Measurements from ENCODE around the gene TFDP1.

Gene TFDP1

DNA sequence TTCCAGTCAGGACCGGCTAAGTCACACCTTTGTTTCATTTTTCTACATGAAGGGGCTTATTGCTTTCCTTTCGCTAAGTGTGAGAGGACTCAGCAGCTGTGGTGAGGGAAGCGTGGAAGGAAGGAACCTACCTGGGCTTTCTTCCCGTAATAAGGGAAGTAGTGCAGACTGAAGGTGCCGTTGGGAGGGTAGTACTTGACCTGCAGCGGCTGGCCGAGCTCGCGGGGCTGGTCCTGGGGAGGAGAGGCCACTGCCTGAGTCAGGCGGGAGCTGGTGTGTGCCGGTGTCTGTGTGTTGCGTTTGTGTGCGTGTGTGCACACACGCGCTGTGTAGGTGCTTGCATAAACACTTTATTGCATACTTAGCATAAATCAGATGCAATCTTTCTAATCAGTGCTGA, 65.7 kb downstream of the TFDP1 start:
- no peak for DNase-seq (ENCODE audit: low read depth in 2 of 2)

DNA sequence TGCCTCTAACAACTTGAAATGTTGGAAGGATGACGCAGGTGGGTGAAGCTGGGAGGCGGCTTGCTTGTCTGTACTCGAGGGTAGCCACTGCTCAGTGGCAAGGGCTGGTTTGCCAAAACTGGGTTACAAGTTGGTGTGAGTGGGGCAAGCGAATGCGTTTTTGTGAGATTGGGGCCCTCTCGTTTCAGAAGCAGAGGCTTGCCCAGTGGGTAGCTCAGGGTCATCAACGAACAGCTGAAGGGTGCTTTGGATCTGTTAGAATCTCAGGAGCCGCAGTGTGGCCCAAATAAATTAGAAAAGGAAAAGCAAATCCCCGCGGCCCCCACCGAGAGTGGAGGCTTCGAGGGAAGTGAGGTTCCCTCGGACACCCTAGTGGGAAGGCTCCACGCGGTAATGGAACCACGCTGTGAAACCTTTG, 66.2 kb downstream of the TFDP1 start:
- DNase-seq (ENCODE audit: low read depth in 2 of 2): no peak

DNA sequence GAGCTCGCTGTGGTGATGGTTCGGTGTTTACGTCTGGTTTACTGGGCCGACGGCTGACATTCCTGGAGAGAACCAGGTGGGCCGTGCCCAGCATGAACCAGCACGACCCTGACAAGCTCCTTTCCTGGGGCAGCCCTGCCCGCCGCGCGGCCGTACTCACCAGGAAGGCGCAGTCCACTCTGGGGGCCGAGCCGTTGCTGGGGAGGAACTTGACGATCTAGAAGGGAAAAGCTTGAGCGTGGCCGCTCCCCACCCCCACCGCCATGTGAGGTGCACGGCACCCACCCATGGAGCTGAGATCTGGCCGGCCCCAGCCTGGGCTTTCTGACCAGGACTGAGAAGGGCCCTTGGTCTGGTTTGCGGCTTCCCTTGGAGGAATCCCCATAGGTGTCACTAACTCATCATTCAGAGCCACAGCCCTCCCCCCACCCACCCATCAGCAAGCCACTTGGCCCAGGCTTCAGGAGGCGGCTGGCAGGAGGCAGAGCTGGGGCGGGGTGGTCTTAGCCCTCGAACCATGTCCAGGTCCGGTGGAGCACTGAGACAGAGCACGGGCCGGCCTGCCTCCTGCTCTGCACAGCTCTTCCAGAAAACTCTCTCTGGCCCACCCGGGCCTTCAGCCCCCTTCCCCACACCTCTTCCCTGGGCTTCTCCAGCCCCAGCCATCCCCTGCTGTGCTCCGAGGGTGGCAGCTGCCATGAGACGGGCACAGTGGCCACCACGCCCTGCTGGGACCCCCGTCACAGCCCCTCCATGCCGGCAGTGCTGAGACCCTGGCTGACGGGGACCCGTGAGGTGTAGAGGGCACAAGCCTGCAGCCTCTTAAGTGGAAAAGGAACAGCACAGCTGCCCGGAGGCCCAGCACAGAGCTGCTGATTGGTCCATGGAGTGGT, 67.2 kb downstream of the TFDP1 start:
- no peak for DNase-seq (ENCODE audit: low read depth in 2 of 2)

DNA sequence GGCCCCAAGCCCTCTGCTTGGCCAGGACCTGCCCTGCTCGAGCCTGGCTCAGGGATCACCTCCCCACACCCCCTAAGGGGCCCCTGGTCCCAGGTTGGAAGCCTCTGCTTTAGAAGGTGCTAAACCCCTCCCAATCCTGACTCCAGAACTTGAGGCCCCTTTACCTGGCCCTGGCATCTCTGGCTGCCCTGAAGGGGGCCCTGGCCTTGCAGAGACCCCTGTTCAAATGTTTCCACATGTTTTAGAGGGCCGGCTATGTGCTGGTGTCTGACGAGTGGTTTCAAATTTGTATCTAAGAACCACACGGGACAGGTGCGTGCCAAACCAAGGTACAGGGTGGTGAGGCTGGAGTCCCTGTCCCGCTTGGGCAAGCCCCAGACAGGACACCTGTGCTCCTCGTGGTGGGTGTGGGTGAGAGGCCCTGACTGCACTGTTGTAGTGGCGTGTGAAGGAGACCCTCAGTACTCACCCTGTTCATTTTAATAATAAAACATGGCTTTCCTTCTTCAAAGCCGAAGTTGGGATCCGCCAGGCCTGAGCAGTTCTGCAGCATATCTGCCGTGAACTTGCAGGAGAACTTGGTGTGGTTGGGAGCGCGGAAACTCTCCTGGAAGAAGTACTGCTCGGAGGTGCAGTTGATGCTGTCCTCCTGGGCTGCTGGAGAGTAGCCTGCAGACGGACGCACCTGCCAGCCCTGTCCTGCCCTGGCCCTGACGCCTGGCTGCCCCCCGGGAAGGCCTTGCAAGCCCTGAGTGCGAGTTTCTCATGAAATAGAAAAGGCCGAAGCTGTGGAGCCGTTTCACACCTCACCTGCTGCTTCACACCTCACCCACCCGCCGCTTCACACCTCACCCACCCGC, 68.1 kb downstream of the TFDP1 start:
- no peak for DNase-seq (ENCODE audit: low read depth in 2 of 2)

DNA sequence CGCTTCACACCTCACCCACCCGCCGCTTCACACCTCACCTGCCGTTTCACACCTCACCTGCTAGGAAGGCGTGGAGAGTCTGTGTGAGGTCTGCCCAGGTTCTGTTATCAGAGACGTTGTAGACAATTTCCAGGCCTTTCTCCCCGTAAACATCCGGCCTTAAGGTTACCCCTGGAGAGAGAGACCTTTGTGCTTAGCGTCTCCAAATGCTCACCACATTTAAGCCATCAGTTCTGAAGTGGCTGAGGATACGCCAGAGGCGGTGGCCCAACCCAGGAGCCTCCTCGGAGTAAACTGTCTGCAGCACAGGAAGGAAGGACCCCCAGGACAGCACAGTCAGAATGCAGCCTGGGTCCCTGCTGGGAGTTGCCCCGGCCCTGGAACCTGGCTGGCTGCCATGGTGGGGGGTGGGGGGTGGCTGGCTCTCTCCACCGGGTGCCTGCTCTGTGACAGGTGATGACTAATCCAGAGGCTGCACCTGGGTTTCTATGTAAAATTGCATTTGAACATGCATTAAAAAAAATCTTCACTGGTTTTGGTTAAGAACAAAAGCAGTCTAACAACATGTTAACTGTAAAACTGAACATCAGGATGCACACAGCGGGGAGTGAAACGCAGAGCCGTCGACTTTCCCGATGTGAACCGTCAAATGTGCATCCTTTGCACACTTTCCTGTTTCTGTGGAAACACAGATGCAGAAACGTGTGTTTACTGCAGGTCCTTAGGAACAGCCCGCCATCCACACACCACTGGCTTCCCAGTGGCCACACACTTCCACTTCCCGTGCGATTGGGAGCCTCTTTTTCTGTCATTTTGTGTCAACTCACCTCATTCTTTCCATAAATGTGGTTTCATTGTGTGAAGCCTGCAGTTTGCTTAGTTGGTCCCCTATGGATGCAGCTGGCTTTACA, 69.0 kb downstream of the TFDP1 start:
- DNase-seq (ENCODE audit: low read depth in 2 of 2): no peak

DNA sequence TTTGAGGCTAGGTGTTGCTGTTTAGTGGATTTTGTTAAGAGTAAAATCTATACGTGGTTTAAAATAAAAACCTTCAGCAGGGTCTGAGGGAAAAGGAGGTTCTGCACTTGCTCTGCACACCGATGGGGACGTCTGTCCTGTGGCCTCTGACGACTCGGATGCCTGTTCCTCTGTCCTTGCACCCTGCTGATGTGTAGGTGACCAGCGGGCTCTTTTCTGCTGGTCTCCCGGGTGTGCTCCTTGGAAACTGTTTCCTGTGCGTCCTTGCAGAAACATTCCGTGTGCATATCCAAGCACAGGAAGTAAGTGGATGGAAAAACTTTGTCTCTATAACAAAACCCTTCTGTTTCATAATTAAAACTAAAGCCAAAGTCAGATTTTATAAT, 69.6 kb downstream of the TFDP1 start:
- DNase-seq (ENCODE audit: low read depth in 2 of 2): no peak

DNA sequence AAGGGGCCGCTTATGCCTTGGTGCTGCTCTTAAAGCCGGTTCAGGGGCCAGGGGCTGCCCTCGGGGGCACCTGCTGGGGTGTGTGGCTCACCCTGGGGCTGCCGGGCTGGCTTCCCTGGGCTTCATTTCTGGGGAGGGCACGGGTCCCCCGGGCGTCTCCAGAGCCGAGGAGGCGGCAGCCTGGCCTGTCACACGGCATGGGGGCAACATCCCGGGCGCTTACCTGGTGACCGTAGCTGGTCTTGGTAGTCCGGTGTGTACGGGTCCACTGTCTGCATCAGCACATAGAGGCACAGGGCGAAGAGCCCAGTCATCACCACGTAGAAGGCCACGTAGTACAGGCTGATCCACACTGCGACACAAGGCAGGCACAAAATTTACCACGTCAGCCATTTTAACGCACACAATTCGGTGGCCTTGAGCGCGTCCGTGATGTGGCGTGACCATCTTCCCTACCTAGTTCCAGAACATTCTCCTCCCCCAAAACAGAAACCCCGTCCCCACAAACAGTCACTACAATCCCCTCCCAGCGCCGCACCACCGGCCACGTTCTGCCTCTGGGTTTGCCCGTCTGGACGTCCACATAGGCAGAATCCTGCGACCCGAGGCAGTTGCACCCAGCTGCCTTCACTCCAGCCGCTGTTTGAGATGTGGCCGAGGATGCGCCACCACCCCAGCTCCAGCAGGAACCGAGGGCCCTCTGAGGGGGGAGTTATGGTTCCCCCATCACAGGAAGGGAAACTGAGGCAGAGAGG, 70.2 kb downstream of the TFDP1 start:
- no peak for DNase-seq (ENCODE audit: low read depth in 2 of 2)

DNA sequence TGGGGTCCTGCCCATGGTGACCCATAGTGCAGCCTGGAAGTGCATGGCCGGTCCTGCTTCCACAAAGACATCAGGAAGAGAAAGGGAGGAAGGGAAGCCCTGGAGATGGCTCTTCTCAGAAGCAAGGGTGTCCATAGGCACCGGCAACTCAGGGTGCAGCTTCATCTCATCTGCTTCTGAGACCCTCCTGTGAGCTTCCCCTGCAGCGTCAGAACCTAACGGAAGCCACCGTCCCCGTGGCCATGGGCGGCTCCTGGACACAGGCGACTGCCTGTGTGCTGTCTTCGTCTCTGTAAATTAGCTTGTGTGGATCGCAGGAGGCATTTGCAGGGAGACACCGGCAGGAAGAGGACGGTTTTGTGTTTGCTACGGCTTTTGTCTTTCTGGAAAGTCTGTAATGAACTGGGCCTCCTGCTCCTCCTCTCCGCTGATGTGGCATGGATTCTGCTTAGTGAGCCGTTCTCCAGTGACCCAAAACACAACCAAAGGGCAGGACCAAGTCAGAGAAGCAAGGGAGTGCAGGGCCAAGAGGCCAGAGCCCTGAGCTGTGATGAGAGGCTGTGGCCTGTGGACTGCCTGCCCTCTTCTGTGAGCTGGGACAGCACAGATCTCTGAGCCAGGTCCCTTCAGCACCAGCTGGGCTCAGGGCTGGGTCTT, 70.9 kb downstream of the TFDP1 start:
- DNase-seq (ENCODE audit: low read depth in 2 of 2): no peak

DNA sequence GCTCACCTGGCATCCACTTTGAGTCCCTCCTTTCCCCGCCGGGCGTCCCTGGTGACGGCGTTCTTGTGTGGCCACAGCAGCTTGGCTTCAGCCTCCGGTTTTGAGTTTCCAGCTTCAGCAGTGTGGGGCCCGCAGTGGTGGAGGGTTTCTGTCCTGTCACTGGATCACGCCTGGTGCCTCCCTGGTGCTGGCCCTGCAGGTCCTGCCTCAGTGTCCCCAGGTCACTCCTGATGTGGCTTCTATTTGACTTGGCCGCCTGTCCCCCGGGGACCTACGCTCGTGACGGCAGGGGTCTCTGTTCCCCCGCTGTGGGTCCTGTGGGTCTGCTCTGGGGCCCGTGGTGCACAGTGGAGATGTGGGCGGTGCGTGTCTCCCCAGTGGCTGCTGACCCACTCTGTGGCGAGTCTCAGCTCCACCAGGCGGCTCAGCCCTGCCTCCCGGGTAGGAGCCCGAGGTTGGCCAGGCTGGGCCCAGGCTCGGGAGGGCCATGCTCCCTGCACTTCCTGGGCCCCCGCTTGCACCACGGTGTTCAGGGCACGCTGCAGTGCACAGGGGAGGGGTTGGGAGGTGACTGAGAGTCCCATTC, 71.5 kb downstream of the TFDP1 start:
- DNase-seq (ENCODE audit: low read depth in 2 of 2): no peak

DNA sequence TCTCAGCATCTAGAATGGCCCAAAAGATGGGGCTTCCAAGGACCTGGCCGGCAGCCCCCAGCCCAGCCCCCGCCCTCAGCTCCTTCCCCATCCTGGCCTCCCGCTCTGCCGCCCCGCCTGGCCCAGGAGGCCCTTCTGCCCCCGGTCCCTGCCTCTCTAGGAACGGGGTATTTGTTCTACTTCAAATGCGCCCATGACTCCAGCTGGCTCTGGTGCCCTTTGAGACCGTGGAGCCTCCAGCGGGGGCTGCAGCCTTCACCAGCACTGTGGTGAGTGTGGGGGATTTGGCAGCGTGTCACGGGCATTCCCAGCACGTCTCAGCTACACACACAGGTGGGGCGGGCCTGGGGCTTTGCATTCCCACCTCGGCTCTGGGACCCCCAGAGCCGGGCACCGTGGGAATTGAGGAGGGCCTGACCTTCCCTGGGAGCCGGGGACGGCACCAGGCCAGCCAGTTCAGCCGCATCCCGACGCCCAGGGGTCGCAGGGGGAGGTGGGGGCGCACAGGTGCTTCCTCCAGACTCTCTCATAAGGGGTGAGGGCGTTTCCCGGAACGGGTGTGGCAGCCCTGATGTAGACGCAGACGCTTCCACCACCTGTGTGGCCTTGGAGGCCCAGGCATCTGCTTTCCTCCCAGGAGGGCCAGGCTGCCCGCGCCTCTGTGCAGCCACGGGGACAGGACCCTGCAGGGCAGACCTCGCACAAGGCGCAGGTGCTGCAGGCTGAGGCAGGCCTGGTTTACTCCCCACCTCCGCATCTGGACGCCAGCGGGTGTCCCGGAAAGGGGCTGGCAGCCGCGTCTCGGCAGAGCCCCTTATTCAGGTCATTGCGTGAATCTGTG, 72.5 kb downstream of the TFDP1 start:
- no peak for DNase-seq (ENCODE audit: low read depth in 2 of 2)

DNA sequence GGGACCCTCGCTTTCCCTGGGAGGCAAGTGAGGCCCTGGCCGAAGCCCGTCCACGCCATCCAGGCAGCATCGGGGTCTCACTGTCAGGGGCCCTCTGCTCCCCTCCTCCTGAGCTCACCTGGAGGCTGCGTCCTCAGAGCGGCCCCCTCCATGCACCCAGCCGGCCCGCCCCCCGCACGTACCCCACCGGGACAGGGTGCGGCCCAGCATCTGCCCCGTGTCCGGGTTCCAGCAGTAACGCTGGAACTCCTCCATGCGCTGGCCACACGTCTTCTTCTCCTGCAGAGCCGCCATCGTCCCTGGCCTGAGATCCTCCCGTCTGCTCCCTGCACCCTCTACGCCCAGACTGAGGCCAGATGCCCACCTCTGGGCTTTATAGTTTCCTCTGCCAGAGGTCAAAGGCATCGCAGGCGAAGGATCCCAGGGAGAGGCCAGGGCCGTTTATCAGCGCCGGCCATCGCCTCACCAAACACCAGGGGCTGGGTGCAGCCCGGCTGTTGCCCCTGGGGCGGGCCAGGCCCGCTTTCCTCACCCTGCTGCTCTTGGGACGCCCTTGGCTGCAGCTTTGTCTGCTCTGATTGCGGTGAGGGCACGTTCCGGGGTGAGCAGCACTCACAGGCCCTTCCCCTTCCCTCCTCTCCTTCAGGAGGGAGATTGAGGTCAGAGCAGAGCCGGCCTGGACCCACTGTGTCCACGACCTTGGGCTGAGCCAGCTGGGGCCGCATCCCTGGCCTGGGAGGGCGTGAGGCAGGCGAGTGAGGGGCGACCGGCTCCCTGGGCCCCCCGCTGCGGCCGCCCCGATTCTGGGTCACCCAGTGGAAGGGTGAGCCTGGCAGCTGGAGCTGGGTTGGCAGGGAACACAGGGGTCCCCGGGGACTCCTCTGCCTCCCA, 73.5 kb downstream of the TFDP1 start, which contains the start of gene ATP4B:
TSS of gene ATP4B (minus strand) at position 348 of the 891 bp plus-strand sequence. CDS start at position 294, 54 bp downstream.
- no peak for DNase-seq (ENCODE audit: low read depth in 2 of 2)

DNA sequence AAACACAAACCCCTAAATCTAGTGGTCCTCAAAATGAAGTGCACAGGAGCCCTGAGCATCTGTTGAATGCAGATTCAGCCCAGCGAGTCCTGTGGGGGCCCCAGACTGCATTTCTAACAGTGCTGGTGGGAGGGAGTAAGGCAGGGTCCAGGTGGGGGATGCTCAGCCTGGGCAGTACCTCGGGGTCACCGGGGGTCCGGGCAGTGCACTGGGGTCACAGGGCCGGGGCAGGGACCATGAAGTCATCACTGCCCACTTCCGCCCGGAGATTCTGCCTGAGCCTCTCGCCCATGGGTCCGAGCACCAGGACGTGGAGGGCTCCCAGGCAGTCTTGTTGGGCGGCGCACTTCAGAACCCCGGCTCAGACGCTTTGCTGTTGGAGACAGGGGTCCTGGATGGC, 74.3 kb downstream of the TFDP1 start:
- DNase-seq (ENCODE audit: low read depth in 2 of 2): no peak

DNA sequence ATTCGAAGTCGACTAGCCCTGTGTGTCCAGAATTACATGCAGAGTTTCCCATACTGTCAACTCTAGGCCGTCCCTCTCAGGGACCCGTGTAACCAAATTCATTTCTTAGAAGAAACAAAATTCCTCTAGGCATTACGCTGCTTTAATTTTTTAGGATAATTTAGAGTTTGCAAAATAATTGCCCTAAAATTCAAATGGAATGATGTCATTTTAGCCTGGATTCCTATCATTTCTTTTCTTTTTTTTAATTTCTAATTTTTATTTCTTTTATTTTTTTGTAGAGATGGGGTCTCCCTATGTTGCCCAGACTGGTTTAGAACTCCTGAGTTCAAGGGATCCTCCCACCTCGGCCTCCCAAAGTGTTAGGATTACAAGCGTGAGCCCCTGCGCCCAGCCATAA, 74.8 kb downstream of the TFDP1 start:
- no peak for DNase-seq (ENCODE audit: low read depth in 2 of 2)

DNA sequence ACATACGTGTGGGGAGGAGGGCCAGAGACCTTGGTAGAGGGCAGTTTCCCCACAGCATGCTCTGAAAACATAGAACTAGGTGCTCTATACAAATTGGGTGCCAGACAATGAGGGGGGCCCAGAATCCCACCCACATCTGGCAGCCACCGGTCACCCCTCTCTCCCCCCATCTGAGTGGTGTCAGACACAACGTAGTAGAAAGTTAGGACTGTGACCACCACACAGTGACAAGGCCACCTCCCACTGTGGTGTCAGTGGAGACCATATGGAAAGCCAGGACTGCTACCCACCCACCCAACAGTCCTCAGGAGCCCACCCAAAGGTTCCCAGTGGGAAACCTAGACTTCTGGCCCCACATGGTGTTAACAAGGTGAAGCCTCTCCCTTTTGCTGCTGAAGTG, 75.5 kb downstream of the TFDP1 start:
- DNase-seq (ENCODE audit: low read depth in 2 of 2): no peak

DNA sequence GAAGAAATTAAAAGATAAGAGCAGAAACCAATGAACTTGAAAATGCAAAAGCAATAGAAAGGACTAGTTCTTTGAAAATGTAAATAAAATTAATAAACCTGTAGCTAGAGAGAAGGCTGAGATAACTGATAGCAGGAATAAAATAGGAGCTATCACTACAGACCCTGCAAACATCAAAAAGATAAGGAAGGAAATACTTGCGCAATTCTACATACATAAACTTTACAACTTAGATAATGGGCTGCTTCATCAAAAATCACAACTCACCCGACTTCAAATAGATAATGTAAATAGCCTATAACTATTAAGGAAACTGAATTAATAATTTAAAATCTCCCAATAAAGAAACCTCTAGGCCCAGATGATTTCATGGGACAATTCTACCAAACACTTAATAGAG, 77.0 kb downstream of the TFDP1 start:
- no peak for DNase-seq (ENCODE audit: low read depth in 2 of 2)

DNA sequence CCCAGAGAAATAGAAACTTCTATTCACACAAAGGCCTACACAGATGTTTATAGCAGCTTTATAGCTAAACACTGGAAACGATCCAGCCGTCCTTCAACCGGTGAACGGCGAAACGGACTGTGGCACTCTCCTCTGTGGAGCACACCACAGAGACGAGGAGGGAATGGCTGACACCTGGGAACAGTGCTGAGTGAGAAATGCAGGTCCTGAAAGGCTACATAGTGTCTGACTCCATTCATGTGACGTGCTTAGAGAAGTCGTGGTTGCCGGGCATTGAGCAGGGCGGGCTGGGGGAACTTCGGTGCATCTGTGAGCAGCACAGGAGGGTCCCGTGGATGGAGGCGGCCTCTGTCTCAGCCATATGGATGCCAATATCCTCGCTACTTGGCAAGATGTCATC, 79.4 kb downstream of the TFDP1 start:
- no peak for DNase-seq (ENCODE audit: low read depth in 2 of 2)

DNA sequence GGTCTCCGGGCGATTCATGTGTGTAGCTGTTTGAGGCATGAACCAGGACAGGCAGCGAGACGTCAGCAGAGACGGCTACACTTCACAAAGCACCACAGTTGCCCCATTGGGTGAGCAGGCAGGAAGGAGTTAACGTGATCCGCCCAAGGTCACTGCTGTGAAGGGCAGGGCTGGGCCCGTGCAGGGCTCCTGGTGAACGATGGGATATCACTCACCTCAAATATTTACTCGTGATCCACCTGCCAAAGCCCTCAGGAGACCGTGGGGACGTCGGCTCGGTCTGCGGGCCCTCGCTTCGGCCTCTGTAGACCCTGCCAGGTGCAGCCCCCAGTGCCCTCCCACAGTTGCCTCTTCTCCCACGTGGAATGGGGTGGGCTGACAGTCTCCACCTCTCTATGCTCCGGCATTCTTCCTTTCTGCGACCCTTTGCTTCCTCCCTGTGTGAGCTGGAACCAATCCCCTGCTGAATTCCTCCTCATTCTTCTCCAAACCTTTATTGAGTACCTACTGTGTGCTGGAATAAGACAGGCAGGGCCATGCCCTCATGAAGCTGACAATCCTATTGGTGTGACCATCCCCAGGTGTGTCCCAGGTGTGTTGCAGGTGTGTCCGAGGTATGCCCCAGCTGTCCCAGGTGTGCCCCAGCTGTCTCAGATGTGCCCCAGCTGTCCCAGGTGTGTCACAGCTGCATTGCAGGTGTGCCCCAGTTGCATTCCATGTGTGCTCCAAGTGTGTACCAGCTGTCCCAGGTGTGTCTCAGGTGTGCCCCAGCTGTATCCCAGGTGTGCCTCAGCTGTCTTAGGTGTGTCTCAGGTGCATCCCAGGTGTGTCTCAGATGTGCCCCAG, 80.4 kb downstream of the TFDP1 start:
- DNase-seq (ENCODE audit: low read depth in 2 of 2): no peak
